NCI-H128 (cell line): ENCODE results near the gene DYNC2H1.

Experiments
- DNase-seq: peaks from one replicate; lab custom pipeline; 2025; ENCODE audit not compliant: unreplicated experiment; lab: John Stamatoyannopoulos, UW

DYNC2H1 gene

GRCh38 chr11:103108933-103109817, at the start of gene DYNC2H1:
Gene DYNC2H1 (plus strand): TSS chr11:103109426. CDS start chr11:103109575, 149 bp downstream.
- peak; percentile 78 for DNase-seq

GRCh38 chr11:103061656-103062055, 47.6 kb upstream of the DYNC2H1 start:
- DNase-seq: no peak

GRCh38 chr11:103067118-103067517, 42.1 kb upstream of the DYNC2H1 start:
- DNase-seq: no peak

- no peak for DNase-seq
Measured at GRCh38 chr11:103069367-103069766, 39.9 kb upstream of the DYNC2H1 start.

GRCh38 chr11:103070142-103070541, 39.1 kb upstream of the DYNC2H1 start:
- no peak for DNase-seq

GRCh38 chr11:103071008-103071407, 38.2 kb upstream of the DYNC2H1 start:
- DNase-seq: no peak

GRCh38 chr11:103076361-103076760, 32.9 kb upstream of the DYNC2H1 start:
- no peak for DNase-seq

GRCh38 chr11:103077554-103077953, 31.7 kb upstream of the DYNC2H1 start:
- no peak for DNase-seq

- no peak for DNase-seq
Measured at GRCh38 chr11:103078710-103079109, 30.5 kb upstream of the DYNC2H1 start.

- no peak for DNase-seq
Measured at GRCh38 chr11:103079833-103080232, 29.4 kb upstream of the DYNC2H1 start.

- DNase-seq: no peak
Measured at GRCh38 chr11:103085758-103086365, 23.4 kb upstream of the DYNC2H1 start.

- no peak for DNase-seq
Measured at GRCh38 chr11:103086461-103086860, 22.8 kb upstream of the DYNC2H1 start.

GRCh38 chr11:103091064-103091800, 18.0 kb upstream of the DYNC2H1 start:
- DNase-seq: no peak

- peak; percentile 62 for DNase-seq
Measured at GRCh38 chr11:103091801-103092524, 17.3 kb upstream of the DYNC2H1 start, which contains the start of gene DCUN1D5. Gene DCUN1D5 (minus strand): TSS chr11:103092160. CDS start chr11:103091872, 288 bp downstream.

GRCh38 chr11:103097279-103097678, 11.9 kb upstream of the DYNC2H1 start:
- DNase-seq: no peak

GRCh38 chr11:103109818-103110388, 677 bp downstream of the DYNC2H1 start:
- no peak for DNase-seq

GRCh38 chr11:103110391-103110790, 1.2 kb downstream of the DYNC2H1 start:
- no peak for DNase-seq

GRCh38 chr11:103111400-103111799, 2.2 kb downstream of the DYNC2H1 start:
- DNase-seq: no peak

- DNase-seq: no peak
Measured at GRCh38 chr11:103112364-103112763, 3.1 kb downstream of the DYNC2H1 start.

GRCh38 chr11:103114836-103115235, 5.6 kb downstream of the DYNC2H1 start:
- DNase-seq: no peak

- no peak for DNase-seq
Measured at GRCh38 chr11:103125462-103125861, 16.2 kb downstream of the DYNC2H1 start.
